ENCODE measurements around the gene TRMT61A.
A peak's percentile ranks its signal among the peaks of the same experiment; 100 is the strongest.
"Not testable (repeated sequence)": the region's sequence is repeated elsewhere in the genome, so short reads cannot be mapped to it uniquely, and the experiment has no call there.

TRMT61A gene

DNA sequence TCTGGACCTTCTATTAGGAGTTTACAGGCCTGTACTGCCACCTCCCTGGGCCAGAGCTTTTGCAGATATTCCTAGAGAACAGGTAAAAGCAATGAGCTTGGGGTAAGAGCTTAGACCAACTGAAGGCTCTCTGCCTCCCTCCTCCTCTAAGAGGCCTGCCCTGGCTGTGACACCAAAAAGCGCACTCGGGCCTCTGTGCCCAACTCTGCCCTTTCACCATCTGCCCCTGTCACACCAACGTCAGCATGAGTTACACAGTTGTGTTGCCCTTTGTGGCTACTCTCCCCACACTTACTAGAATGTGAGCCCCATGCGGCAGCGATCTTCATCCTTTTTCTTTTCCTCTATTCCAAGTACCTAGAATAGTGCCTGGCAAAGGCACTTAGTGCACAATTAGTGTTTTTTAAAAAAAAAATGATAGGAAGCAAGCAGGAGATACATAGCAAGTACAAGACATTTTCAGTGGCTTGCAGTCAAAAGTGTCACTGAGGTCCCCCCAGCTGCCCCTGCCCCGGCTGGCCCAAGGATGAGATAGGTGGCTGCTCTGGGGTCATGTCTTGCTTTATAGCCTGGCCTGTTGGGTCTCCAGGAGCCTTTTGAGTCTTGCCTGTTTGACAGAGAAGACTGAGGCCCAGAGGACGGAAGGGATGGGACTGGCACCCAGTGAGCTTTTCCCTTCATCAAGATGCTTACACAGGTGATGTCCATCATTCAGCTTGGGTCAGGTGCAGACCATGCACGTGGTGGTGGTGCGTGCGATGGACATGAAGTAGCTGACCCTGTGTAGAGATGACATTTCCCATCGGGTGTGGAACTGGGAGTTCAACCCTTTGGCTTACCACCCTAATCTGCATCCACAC is 18.9 kb upstream of the TRMT61A start:
- DNase-seq (ENCODE audit: low read depth), result no peak

DNA sequence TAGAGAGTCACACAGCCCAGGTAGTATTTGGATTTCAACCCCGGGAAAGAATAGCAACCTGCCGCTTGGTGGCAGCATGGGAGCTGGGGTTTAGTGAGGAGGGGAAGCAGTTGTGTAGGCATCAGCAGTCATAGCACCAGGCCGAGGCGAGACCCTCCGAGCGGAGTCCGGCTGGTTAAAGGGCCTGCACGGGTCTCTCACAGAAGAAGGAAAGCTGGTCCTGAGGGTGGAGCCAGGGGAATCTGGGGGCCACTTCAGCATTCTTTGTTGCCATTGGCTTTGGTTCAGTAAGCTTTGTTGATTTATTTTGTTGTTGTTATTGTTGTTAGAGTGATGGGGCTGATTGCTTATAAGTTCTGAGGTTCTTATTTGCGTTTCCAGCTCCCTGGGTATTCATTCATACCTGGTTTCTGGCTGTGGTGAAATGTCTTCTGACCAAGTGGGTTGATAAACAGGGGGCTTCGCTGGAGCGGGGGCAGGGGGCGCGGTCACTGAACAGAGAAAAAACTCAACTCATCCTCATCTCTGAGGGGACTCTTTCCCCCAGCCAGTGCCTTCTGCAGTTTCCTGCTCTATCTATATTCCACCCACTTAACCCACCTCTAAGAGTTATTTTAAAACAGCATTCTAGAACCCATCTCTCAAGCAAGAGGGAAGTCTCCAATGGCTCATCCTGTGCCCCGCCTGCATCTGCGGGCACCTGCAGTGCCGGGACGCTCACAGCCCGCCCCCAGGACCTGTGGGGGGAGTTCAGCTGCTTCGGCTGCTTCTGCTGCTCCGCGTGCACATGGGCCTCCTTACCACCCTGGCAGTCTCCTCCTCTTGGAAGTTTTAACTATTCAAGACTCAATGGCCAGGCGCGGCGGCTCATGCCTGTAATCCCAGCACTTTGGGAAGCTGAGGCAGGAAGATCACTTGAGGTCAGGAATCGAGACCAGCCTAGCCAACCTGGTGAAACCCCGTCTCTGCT is 18.0 kb upstream of the TRMT61A start:
- DNase-seq (ENCODE audit: low read depth), result no peak

DNA sequence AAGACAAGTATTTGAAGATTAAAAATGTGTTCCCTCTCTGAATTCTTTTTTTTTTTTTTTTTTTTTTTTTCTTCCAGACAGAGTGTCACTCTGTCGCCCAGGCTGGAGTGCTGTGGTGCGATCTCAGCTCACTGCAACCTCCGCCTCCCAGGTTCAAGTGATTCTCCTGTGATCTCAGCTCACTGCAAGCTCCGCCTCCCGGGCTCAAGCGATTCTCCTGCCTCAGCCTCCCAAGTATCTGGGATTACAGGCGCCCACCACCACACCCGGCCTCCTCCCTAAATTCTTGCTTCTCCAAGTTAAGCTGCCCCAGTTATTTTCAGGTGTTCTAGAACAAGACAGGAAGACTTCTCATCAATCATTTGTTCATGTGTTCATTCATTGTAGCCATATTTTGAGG is 16.8 kb upstream of the TRMT61A start:
- not testable (repeated sequence) for DNase-seq (ENCODE audit: low read depth)

DNA sequence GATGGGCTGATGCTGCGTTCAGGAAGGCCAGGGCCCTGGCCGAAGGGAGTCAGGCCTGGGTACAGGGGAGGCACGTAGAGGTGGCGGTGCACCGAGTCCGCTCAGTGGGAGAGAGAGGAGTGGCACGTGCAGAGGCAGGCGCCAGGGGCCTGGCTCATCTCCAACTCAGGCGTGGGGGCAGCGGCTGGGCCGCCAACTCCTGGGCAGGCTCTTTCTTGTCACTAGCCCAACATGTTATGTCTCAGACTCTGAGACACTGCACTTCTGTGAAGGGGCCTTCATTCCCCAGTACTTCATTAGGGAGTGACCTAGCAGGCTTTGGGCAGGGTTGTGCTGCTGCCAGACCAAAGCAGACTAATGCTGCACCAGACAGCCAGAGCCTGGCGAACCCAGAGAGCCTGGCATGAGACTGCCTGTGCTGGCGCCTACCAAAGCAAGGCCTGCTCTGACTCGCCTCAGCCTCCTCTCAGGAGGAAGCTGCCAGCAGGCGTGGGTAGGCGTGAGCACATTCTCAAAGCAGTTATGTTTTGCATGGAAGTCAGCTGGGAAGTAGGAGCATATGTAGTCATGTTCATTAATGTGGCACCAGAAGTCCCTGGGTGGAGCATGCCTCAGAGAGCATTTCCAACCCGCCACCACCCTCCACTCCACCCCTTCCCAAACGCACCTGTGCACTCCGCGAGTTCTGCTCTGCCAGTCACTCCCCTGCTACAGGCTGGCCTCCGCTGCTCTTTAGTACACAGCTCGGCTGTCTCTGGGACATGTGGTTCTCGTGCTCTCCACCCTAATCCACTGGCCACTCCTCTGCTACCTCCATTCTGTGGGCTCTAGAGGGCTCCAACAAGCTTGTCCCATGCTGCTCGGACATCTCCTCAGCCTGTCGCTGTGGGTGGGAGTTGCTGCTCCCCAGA is 16.0 kb upstream of the TRMT61A start:
- DNase-seq (ENCODE audit: low read depth), result no peak

DNA sequence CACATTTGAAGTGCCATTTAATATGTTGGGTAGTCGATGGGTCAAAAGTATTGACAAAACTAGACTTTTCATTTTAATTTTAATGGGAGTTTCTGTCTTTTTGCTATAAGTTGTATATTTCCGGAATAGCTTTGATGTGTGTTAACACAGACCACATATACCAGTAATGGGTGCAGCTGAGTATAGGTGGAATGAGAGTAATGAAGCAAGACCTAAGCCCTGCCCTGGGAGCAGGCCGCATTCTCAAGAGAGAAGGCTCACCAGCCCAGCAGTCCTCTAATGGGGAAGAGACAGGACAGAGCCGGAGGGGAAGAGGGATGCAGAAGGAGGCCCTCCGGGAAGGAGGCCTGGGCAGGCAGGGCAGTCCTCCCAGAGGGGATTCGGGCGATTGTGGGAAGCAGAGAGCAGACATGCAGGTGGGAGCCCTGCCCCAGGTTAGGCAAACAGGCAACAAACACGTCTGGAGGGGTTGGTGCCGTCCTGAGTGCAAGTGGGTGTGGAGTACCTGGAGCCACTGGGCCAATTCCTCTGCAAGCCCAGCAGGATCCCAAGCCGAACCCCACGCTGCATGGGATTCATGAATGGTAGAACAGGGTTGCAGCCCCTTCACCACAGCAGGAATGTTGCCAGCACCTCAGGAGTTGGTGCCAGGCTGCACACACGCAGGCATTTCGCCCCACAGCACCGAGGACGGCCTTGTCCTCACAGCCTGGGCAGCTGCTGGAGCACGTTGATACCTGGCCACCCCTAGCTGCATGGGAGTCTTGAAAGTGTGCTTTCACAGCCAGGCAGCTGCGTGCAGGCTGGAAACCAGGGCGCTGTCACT is 14.2 kb upstream of the TRMT61A start:
- no peak for DNase-seq (ENCODE audit: low read depth)

DNA sequence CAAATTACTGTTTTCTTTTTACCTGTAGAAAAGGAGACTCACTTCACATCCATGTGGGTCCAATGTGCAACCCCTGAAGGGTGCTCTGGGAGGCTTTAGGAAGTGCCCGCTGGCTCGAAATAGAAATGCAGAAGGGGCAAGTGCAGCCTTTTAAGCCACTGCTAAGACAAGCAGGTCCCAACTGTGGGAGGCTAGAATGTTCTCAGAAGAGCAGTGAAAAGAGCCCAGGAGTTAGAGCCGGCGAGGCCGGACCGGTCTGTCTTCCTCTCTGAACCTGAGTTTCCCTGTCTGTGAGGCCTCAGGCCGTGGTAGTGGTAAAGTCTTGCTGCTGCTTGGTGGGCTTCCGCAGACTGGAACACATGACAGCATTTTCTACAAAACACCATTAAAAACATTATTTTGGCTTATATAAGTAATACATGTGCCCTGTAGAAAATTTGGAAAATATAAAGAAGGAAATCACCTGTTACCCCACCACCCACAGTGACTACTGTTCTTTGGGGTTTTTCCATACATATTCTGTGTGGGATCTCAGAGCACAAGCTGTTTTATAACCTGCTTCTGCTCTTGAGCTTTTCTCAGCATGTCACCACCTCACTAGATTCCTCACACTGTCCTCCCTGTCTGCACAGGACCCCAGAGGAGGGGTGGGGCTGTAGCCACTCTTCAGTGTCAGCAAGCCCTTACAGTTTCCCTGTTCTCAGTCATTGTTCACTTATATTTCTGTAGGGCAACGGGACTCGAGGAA is 12.4 kb upstream of the TRMT61A start:
- no peak for DNase-seq (ENCODE audit: low read depth)

DNA sequence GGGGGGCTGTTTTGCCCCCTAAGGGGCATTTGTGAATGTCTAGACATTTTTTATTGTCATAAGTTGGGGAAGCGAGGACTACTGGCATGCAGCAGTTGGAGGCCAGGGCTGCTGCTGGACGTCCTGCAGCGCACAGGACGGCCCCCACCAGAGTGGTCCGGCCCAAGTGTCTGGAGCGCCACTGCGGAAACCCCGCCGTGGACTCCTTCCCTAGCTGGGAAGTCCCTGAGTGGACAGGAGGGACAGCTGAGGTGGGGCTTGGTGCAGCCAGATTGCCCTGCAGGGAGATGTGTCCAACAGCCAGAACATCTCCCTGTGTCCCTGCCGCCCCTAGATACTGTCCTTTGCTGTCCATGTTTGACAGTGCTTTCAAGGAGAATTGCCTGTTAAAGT is 11.8 kb upstream of the TRMT61A start:
- DNase-seq (ENCODE audit: low read depth), result no peak

DNA sequence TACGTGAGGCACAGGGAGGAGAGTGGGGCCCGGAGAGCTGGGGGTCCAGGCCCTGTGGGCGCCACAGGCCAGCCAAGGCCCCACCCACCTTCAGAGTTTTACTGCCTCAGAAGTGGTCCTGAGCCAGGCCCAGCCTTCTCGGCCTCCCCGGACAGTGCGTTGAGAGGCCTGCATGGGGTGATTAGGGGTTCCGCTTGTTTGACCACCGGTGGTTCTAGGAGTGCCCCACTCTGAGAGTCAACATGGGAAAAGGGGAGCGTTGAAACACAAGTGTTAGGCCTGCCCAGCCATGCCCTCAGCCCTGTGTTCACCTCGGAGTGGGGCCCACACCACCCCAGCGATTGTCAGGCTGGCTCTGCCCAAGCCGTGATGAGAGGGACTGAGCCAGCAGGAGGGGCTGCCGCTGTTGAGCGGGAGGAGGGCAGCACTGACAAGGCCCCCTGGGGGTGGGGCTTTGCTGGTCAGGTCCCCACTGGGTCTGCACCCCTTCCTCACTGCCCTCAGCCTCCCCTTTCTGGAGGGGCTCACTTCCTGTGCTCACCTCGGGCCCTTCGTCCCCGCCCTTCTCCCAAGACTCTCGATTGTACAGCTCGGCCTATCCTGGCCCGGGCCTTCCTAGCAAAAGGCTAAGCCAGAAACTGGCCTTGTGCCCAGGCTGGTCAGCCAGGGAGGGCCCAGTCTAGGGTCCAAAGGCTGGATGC is 11.1 kb upstream of the TRMT61A start:
- DNase-seq (ENCODE audit: low read depth), result no peak

DNA sequence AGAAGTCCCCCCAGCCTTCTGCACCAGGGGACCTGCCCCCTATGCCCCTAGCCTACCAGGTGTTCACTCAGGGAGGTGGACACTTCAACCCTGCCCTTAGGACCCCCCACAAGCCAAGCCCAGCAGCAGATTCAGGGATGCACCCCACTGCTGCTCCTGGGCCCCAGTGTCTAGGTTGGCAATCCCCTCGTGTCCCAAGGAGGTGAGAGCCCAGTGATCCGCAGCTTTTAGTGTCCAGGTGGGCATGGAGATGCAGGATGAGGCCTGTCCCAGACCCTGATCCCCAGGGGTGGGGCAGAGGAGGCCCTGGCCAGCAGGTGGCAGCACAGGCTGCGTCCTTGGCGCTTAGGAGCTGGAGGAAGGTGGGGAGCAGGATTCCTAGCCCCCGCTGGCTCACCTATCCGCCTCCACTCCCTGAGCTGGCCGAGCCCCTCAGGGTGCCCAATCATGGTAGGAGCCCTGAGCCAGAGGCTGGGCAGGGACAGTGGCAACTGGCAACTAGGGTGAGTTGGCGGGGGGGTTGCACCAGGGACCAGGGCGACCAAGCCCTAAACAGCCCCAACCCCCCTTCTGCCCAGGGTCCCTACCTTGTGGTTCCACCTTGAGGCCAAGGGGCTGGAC is 10.5 kb upstream of the TRMT61A start:
- DNase-seq (ENCODE audit: low read depth), result peak; percentile 51

DNA sequence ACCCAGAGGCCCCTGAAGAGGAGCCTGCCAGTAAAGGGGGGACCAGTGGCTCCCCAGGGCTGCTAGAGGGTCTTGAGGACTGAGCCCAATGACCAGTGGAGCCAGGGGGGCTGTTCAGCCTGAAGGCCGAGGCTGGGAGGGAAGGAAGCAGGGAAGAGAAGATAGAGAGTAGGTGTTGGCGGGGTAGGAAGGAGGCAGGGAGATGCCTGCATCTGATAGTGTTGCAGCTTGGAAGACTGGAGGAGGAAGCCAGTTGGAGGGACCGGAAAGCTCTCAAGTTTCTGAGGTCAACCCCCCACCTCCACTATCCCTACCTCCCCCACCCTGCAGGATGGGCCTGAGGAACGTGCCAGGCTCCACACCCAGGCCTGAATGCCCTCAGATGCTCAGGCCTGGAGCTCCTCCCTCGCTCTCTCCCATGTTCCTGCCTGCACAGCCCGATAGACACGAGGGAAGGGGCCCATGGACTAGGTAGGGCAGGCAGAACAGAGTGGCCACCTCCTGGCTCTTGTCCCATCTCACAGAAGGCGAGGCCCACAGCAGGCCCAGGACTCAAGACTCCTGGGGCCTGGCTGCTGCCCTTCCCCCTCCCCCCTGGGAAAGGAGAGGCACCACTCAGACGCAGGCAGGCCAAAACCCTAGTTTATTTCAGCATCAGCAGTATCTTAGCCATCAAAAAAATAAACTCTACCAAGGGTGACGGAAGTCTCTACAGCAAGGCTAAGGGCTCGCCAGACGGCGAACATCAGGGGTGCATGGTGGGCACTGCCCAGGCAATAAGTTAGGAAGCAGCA is 9.8 kb upstream of the TRMT61A start:
- DNase-seq (ENCODE audit: low read depth), result no peak

DNA sequence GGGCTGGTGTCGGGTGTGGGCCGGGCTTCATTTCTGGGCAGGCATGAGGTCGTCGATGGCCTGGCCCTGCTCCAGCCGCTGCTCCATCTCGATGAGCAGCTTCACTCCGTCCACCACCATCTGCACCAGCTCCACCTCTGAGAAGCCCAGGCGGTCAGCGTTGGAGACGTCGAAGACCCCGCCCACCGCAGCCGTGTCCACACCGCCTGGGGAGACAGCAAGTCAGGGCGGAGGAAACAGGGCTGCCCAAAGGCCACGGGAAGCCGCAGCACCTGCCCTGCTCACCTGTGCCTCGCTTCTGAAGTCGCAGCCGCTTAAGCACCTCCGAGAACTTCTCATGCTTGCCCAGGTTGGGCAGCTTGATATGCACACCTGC is 9.2 kb upstream of the TRMT61A start:
- no peak for DNase-seq (ENCODE audit: low read depth)

DNA sequence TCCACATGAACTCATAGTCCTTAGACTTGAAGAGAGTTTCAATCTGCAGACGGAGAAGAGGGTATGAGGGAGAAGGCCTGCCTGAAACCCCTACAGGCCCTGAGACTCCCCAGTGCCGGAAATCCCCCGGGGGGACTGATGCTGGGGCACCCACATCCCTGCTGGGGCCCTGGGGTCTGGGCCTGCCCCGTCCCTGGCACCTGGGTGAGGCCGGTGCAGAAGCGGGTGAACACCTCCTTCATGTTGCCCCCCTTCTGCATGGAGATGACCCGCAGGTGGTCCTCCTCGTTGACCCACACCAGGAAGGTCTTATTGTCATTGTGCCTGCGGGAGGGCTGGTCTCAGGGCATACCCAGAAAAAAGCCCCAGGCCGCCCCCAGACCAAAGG is 8.7 kb upstream of the TRMT61A start:
- DNase-seq (ENCODE audit: low read depth), result no peak

DNA sequence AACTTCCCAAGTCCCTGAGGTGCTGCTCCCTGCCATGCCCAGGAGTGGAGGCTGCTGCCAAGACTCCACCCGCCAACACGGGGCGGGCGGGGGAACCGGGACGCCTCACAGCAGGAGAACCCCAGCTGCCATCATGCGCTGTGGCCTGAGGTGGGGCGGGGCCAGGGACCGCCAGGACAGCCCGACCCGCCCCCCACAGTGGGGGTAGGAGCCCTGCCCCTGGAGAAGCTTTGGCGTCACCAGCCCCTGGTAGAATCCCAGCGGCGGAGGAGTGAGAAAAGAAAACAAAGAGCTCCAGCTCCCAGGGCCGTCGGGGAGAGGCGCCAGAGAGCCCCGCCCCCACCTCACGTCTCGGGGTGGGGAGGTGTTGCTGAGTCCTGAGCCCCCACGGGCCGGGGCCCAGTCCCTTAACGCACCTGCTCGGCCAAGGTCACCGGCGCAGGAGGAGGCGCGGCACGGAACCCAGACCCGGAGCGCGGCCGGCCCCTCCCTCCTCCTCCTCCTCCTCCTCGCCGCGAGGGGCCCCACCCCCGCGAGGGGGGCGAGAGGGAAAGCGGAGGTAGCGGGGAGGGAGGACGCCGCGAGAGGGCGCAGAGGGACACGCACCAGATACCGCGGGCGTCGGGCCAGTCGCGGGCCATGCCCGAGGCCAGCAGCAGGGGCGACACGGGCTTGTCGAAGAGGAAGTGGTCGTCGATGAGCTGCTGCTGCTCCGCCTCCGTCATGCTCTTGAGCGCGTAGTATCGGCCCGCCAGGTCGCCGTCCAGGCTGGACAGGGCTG is 8.1 kb upstream of the TRMT61A start:
- DNase-seq (ENCODE audit: low read depth), result peak; percentile 38

DNA sequence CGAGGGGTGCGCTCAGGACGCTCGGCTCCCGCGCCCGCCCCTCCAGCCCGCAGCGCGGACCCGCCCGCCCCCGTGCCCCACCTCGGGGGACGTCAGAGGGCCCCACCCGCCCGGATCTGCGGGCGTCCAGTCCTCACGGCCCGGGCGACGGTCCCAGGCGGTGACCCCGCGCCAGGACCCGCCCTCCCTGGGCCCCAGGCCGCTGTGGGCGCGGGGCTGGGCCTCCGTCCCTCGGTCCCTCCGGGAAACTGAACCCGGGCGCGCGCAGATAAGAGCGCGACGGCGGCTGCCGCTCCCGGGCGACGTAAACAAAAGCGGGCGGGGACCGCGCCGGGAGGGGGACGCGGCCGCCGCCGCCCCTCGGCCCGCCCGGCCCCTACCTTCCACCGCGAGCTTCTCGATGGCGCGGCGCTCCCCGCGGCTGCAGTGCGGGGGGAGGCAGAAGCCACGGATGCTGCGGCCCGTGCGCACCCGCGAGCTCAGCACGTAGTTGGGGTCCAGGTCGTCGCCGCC is 7.5 kb upstream of the TRMT61A start:
- no peak for DNase-seq (ENCODE audit: low read depth)

DNA sequence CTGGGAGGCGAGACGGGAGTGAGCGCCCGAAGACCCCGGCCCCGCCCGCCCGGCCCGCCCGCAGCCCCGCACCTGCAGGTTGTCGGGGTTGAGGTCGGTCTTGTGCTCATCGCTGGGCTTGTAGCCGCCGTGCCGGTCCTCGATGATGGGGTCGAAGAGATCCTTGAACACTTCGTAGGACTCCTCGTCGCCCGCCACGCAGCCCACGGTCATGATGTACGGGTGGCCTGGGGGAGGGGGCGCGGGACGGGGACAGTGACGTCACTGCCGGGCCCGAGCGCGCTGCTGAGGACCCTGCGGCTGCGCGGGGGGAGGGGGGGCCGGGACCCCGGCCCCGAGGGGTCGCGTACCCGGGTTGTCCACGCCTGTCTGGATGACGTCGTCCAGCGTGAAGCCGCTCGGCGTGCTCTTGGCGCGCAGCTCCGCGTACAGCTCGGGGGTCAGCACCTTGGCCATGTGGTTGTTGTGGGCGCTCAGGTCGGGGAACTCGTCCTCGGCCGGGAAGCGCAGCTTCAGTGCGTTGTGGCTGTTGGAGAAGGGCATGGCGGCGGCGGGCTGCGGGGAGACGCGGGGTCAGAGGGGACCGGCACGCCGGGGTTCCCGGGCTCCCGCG is 6.9 kb upstream of the TRMT61A start:
- no peak for DNase-seq (ENCODE audit: low read depth)

DNA sequence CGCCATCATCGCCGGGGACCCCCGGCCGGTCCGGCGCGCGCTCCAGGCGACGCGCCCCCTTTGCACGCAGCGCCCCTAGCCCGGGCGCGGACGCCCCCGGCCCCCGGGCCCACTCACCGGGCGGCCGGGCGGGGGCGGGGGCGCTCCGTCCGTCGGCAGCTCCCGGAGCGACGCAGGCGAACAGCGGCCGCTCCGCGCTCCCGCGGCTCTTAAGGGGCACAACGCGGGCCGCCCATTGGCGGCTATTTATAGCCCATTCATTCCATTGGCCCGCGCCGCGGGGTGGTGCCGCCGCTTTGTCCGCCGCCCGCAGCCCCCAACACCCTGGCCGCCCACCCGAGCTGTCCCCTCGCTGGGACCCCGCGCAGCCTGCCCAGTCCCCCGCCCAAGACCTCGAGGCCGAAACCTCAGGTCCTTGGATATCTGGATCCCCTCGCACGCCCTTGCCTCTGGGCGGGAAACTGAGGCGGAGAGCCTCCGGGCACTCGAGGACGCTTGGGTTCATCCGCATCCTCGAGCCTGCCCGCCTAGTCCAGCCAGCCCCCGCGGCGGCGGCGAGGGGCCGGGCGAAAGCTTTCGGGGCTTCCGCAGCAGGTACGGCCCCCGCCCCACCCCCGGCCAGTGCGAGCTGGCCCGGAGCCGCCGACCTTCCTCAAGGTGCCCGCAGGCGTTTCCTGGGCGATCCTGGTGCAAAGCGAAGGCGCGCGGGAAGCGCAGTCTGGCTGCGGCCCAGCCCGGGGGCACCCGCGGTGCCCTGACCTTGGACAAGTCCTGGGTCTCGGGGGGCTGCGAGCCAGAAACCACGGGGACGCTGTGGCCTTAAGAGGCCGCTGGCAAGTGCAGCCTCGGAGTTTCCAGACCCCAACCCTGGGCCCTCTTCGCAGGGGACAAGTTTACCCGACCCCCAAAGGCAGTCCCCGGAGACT is 6.1 kb upstream of the TRMT61A start, which contains the start of gene CKB:
CKB (minus strand) TSS at position 182 of the 926 bp plus-strand sequence. CDS start 337 bp downstream, outside the sequence.
- no peak for DNase-seq (ENCODE audit: low read depth)

Measured in stimulated activated CD8-positive, alpha-beta memory T cell treated with anti-CD3 and anti-CD28 coated beads, Interleukin-15, amount 100 ng/mL, for 1 hour (primary cell).